ENCODE results near the gene OSBPL6. TPM values are rescaled to one million over a fixed set of nuclear protein-coding genes. Genes with fewer than 3 reads are reported as not detected.

The OSBPL6 gene
- total RNA-seq, 2 donors from 2014 or later, result 0.95 to 4.6 TPM

- Histone ChIP-seq H3K4me1 (ENCODE audit: control insufficient read depth in 1 of 2, low read depth in 2 of 2) (no peaks in the 10 kb centered on the region), H3K9me3 (no peaks in the 10 kb centered on the region), H3K36me3 (no peaks in the 10 kb centered on the region), H3K4me3 (no peak overlapping the region), H3K27me3 (replicated peaks; ENCODE audit: insufficient read depth) (no peaks in the 10 kb centered on the region), H3K27ac (no peak overlapping the region)
- no peak for ATAC-seq (ENCODE audit: insufficient number of reproducible peaks, low FRiP score, low read depth)
- DNase-seq (ENCODE audit: low spot score), result peak; percentile 6
- peak; percentile 87 for TF ChIP-seq CTCF (IDR thresholded peaks at IDR 0.05)
These were observed 86.0 kb downstream of the OSBPL6 start for GRCh38 chr2:178280244-178280852.

GRCh38 chr2:178282075-178282815, 87.9 kb downstream of the OSBPL6 start:
- no peak for DNase-seq (ENCODE audit: low spot score)
- no peak overlapping the region for H3K4me3 ChIP-seq
- H3K4me1 ChIP-seq (ENCODE audit: control insufficient read depth in 1 of 2, low read depth in 2 of 2), result no peaks in the 10 kb centered on the region
- TF ChIP-seq CTCF (IDR thresholded peaks at IDR 0.05), result no peak
- H3K27ac ChIP-seq, result no peak overlapping the region
- H3K36me3 ChIP-seq, result no peaks in the 10 kb centered on the region
- no peaks in the 10 kb centered on the region for H3K9me3 ChIP-seq
- no peaks in the 10 kb centered on the region for H3K27me3 ChIP-seq (replicated peaks; ENCODE audit: insufficient read depth)
- no peak for ATAC-seq (ENCODE audit: insufficient number of reproducible peaks, low FRiP score, low read depth)

DNA sequence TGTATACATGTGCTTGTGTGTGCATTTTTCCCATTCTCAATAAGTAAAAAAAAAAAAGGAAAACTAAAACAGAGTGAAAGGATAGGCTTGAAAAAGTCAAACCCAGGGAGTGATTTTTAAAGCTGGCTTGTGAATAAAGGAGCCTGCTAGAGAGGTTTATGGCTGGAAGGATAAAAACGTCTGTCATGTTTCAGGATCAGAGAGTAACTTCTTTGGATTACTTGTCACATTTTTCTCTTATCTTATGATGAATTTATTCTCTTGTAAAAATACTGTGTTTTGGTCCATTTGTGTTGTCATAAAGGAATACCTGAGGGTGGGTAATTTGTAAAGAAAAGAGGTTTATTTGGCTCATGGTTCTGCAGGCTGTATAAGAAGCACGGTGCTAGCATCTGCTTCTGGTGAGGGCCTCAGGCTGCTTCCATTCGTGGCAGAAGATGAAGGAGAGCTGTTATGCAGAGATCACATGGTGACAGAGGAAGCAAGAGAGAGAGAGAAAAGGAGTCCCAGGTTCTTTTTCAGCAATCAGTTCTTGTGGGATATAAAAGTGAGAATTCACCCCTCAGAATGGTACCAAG, 89.1 kb downstream of the OSBPL6 start:
- Histone ChIP-seq H3K36me3 (no peaks in the 10 kb centered on the region), H3K9me3 (no peaks in the 10 kb centered on the region), H3K4me3 (no peak overlapping the region), H3K4me1 (ENCODE audit: control insufficient read depth in 1 of 2, low read depth in 2 of 2) (no peaks in the 10 kb centered on the region), H3K27ac (no peak overlapping the region), H3K27me3 (replicated peaks; ENCODE audit: insufficient read depth) (no peaks in the 10 kb centered on the region)
- ATAC-seq (ENCODE audit: insufficient number of reproducible peaks, low FRiP score, low read depth) (no peak), DNase-seq (ENCODE audit: low spot score) (no peak)
- TF ChIP-seq CTCF (IDR thresholded peaks at IDR 0.05), result no peak

GRCh38 chr2:178284613-178285286, 90.4 kb downstream of the OSBPL6 start:
- no peaks in the 10 kb centered on the region for H3K27me3 ChIP-seq (replicated peaks; ENCODE audit: insufficient read depth)
- DNase-seq (ENCODE audit: low spot score), result no peak
- no peak for TF ChIP-seq CTCF (IDR thresholded peaks at IDR 0.05)
- H3K36me3 ChIP-seq, result no peaks in the 10 kb centered on the region
- H3K4me3 ChIP-seq, result no peak overlapping the region
- no peak overlapping the region for H3K27ac ChIP-seq
- no peaks in the 10 kb centered on the region for H3K9me3 ChIP-seq
- no peak for ATAC-seq (ENCODE audit: insufficient number of reproducible peaks, low FRiP score, low read depth)
- H3K4me1 ChIP-seq (ENCODE audit: control insufficient read depth in 1 of 2, low read depth in 2 of 2), result no peaks in the 10 kb centered on the region

GRCh38 chr2:178285287-178285615, 90.9 kb downstream of the OSBPL6 start:
- DNase-seq (ENCODE audit: low spot score) (no peak), ATAC-seq (ENCODE audit: insufficient number of reproducible peaks, low FRiP score, low read depth) (no peak)
- Histone ChIP-seq H3K27me3 (replicated peaks; ENCODE audit: insufficient read depth) (no peaks in the 10 kb centered on the region), H3K4me1 (ENCODE audit: control insufficient read depth in 1 of 2, low read depth in 2 of 2) (no peaks in the 10 kb centered on the region), H3K27ac (no peak overlapping the region), H3K9me3 (no peaks in the 10 kb centered on the region), H3K36me3 (no peaks in the 10 kb centered on the region), H3K4me3 (no peak overlapping the region)
- TF ChIP-seq CTCF (IDR thresholded peaks at IDR 0.05), result no peak

Measured in thoracic aorta (tissue), 2 donors.